Placental epithelial cell (primary cell): Measurements from ENCODE around the gene MIEF1. TPM values are rescaled to one million over a fixed set of nuclear protein-coding genes. Genes with fewer than 3 reads are reported as not detected.

Experiments used
- total RNA-seq: library from RNA; depleted of rRNA; stranded (reverse); fragments of >200 nt; gene quantifications from 2 replicates; pipeline ENCODE4 v1.2.3, GENCODE V29; 2012

The MIEF1 gene
- 22.8 and 39.7 TPM in 2 replicates for total RNA-seq

GRCh38 chr22:39502109-39502788 lies at the start of gene MIEF1:
MIEF1 (plus strand) TSS chr22:39502290; CDS start chr22:39511295, 9,005 bp downstream.

GRCh38 chr22:39456522-39457197 lies 45.4 kb upstream of the MIEF1 start, which contains the start of gene MGAT3:
MGAT3 (plus strand) TSS chr22:39457012; CDS start chr22:39487348, 30,336 bp downstream.

GRCh38 chr22:39520226-39521105 lies 18.4 kb downstream of the MIEF1 start, which contains the start of gene ATF4:
ATF4 (plus strand) TSS chr22:39520562; CDS start chr22:39521446, 884 bp downstream.

GRCh38 chr22:39532215-39533073 lies 30.4 kb downstream of the MIEF1 start, which contains the start of gene RPS19BP1:
RPS19BP1 (minus strand) TSS chr22:39532748; CDS start chr22:39532738, 10 bp downstream.

Other genes starting within 250 kb of the MIEF1 start
- gene RPL3, start 182.7 kb upstream of the MIEF1 start, total RNA-seq = 1,589 and 2,446 TPM in 2 replicates
- gene SYNGR1, start 152.3 kb upstream of the MIEF1 start, total RNA-seq = 10.7 and 44.4 TPM in 2 replicates
- gene TAB1, start 102.5 kb upstream of the MIEF1 start, total RNA-seq = 13.3 and 13.6 TPM in 2 replicates
- 0.54 and 2.4 TPM in 2 replicates for gene MGAT3, start 45.3 kb upstream of the MIEF1 start, total RNA-seq
- 332 and 445 TPM in 2 replicates for gene ATF4, start 18.3 kb downstream of the MIEF1 start, total RNA-seq
- 38.1 and 39.1 TPM in 2 replicates for gene RPS19BP1, start 30.5 kb downstream of the MIEF1 start, total RNA-seq
- gene CACNA1I, start 68.5 kb downstream of the MIEF1 start, total RNA-seq = under 0.01 TPM in 1 of 2 replicates, not detected in the other